K562 (cell line): ENCODE measurements around the gene MAST4. TPM values are rescaled to one million over a fixed set of nuclear protein-coding genes. Genes with fewer than 3 reads are reported as not detected.

ENCODE experiments used
- ATAC-seq: fragments of 200-7000 bp; cut with Tn5 transposase; 3 replicates; pipeline ENCODE4 v1.9.1; 2020; ENCODE audit warnings: moderate library complexity
- BruUV-seq: library from RNA; stranded (reverse); fragments of 400-500 nt; replicated peaks from 2 replicates; lab custom pipeline; 2021; lab: Mats Ljungman, UMichigan
- CTCF ChIA-PET: fragments of 300-600 bp; formaldehyde crosslinking; extraction: SDS; loops from one replicate; lab custom pipeline; 2021; ENCODE audit warnings: low intra/inter-chr PET ratio; lab: Yijun Ruan, JAX
- POLR2A ChIA-PET: fragments of 300-600, 350-650 bp; sonication (Branson Sonifier 250); formaldehyde crosslinking; extraction: SDS; loops from one replicate; lab custom pipeline; 2021; ENCODE audit warnings: antibody characterized with exemption, inconsistent platforms; lab: Yijun Ruan, JAX
- DNase-seq, 4 experiments: peaks; one replicate each; pipeline versions ENCODE4 v3.0.0 to v3.0.0-alpha.2; 2011 to 2018; ENCODE audit warnings: low spot score in 3 of 4, mixed read lengths in 3 of 4; ENCODE audit errors: extremely low read depth in 1 of 4
- FAIRE-seq: peaks from 2 replicates; lab custom pipeline; 2011; peaks lifted over from hg19 to GRCh38; lab: Jason Lieb, UNC
- H2AFZ ChIP-seq: 2 replicates; pipeline ENCODE4 v1.6.0; 2011; ENCODE audit warnings: low read depth, low read length, control low read depth, inconsistent platforms
- H3K27ac ChIP-seq: fragments of 200-600 bp; 3 replicates; pipeline ENCODE4 v1.8.0; 2011; ENCODE audit warnings: low read depth, mild to moderate bottlenecking, control low read depth, inconsistent platforms, low read length, moderate library complexity, mixed read lengths; ENCODE audit errors: extremely low read depth
- H3K27me3 ChIP-seq, 2 experiments: fragments of 300-600 bp in 1 of 2; 2 replicates in 1 of 2; 3 replicates in 1 of 2; pipeline versions ENCODE4 v1.6.0 to v1.8.0; 2011; ENCODE audit warnings: inconsistent platforms in 2 of 2, low read length in 2 of 2, mild to moderate bottlenecking in 1 of 2, mixed read lengths in 1 of 2, moderate library complexity in 1 of 2; ENCODE audit not compliant: control insufficient read depth in 2 of 2, insufficient read depth in 2 of 2
- H3K36me3 ChIP-seq: fragments of 300-600 bp; 3 replicates; pipeline ENCODE4 v1.8.0; 2011; ENCODE audit warnings: mild to moderate bottlenecking, low read length, inconsistent platforms; ENCODE audit not compliant: control insufficient read depth, insufficient read depth
- H3K4me1 ChIP-seq, 2 experiments: fragments of 200-600 bp in 1 of 2; replicated peaks in 1 of 2; 2 replicates in 1 of 2; 3 replicates in 1 of 2; pipeline versions ENCODE4 v1.5.1 to v1.8.0; 2011; ENCODE audit warnings: inconsistent platforms in 2 of 2, low read length in 2 of 2, mild to moderate bottlenecking in 1 of 2, mixed read lengths in 1 of 2, moderate library complexity in 1 of 2; ENCODE audit not compliant: control insufficient read depth in 2 of 2, insufficient read depth in 2 of 2
- H3K4me2 ChIP-seq: 2 replicates; pipeline ENCODE4 v1.6.1; 2011; ENCODE audit warnings: low read length, control low read depth, inconsistent platforms, mixed read lengths; ENCODE audit not compliant: insufficient read depth
- H3K4me3 ChIP-seq: fragments of 200-600 bp; sonication (generic), shearing (Covaris generic); 2 replicates; pipeline ENCODE4 v1.5.1; 2016; ENCODE audit warnings: control low read depth, inconsistent platforms
- H3K79me2 ChIP-seq: fragments of 200-600 bp; 3 replicates; pipeline ENCODE4 v1.8.0; 2011; ENCODE audit warnings: low read length, inconsistent platforms; ENCODE audit not compliant: control insufficient read depth, insufficient read depth
- H3K9ac ChIP-seq, 2 experiments: 2 replicates each; pipeline versions ENCODE4 v1.6.0 to v1.6.1; 2011; ENCODE audit warnings: low read depth in 2 of 2, low read length in 2 of 2, control low read depth in 1 of 2, inconsistent platforms in 1 of 2, mild to moderate bottlenecking in 1 of 2, mixed read lengths in 1 of 2; ENCODE audit not compliant: insufficient read depth in 1 of 2
- H3K9me1 ChIP-seq: one replicate; pipeline ENCODE4 v1.6.0; 2011; ENCODE audit warnings: inconsistent platforms, mild to moderate bottlenecking, low read length, moderate library complexity; ENCODE audit not compliant: control insufficient read depth, insufficient read depth
- H3K9me3 ChIP-seq: replicated peaks from 2 replicates; pipeline ENCODE4 v1.5.1; 2011; ENCODE audit warnings: low read depth, low read length, inconsistent platforms; ENCODE audit not compliant: control insufficient read depth, insufficient read depth
- H4K20me1 ChIP-seq: replicated peaks from 2 replicates; pipeline ENCODE4 v1.6.1; 2011; ENCODE audit warnings: low read length, inconsistent platforms, mixed read lengths; ENCODE audit not compliant: control insufficient read depth, insufficient read depth
- ARID1B ChIP-seq: fragments of 450-650 bp; IDR thresholded peaks from 2 replicates; pipeline ENCODE4 v1.6.1; 2016; ENCODE audit warnings: antibody characterized with exemption, mild to moderate bottlenecking, inconsistent platforms
- ESRRA ChIP-seq: fragments of 450-650 bp; IDR thresholded peaks from 2 replicates; pipeline ENCODE4 v1.6.1; 2014; ENCODE audit warnings: low read depth, mild to moderate bottlenecking, moderate library complexity, borderline replicate concordance
- KAT2B ChIP-seq: IDR thresholded peaks from one replicate; pipeline ENCODE4 v1.6.1; 2012; ENCODE audit warnings: low read depth, mild to moderate bottlenecking, control low read depth, inconsistent platforms, low read length, moderate library complexity
- MEF2D ChIP-seq: conservative IDR thresholded peaks from 2 replicates; pipeline ENCODE4 v1.6.1; 2016; ENCODE audit warnings: low read depth, missing genetic modification characterization, missing compliant biosample characterization
- PHF20 ChIP-seq: fragments of 450-650 bp; IDR thresholded peaks from 2 replicates; pipeline ENCODE4 v1.6.1; 2018; ENCODE audit not compliant: partially characterized antibody
- PRPF4 ChIP-seq: fragments of 200-400 bp; formaldehyde crosslinking; IDR thresholded peaks from one replicate; pipeline ENCODE4 v1.6.1; 2017; ENCODE audit warnings: low read length, low read depth, mild to moderate bottlenecking; ENCODE audit not compliant: insufficient read depth, poor library complexity, severe bottlenecking
- RBFOX2 ChIP-seq: fragments of 200-400 bp; formaldehyde crosslinking; IDR thresholded peaks from 2 replicates; pipeline ENCODE4 v1.6.1; 2017; ENCODE audit warnings: low read depth, mild to moderate bottlenecking, low read length, moderate library complexity
- SUPT5H ChIP-seq: fragments of 450-650 bp; IDR thresholded peaks from 2 replicates; pipeline ENCODE4 v1.6.1; 2016
- USF2 ChIP-seq: sonication (generic); formaldehyde crosslinking; IDR thresholded peaks from 2 replicates; pipeline ENCODE4 v1.5.0; 2020; ENCODE audit warnings: missing genetic modification reagents
- WGBS: fragments of 100-300 bp; shearing (Covaris generic); methylation state at CpG from one replicate; pipeline ENCODE4 v1.1.6; 2016; ENCODE audit warnings: low coverage, mixed read lengths; ENCODE audit not compliant: insufficient coverage; ENCODE audit errors: missing lambda C conversion rate; 5-methylcytosine and 5-hydroxymethylcytosine counted together
- in situ Hi-C: fragments of 300-500 bp; cut with MboI; formaldehyde crosslinking; loops from 4 replicates; pipeline ENCODE4 v1.15.0; 2018; ENCODE audit warnings: inconsistent platforms, mixed read lengths
- intact Hi-C: fragments of 100-400 bp; cut with micrococcal nuclease; formaldehyde crosslinking; loops from 2 replicates; pipeline ENCODE4 v1.14.2; 2022
- polyA plus RNA-seq, 8 experiments: library from polyadenylated mRNA; depleted of rRNA in 4 of 8; stranded (reverse) in 5 of 8; unstranded in 3 of 8; fragments of >200 nt; fragmentation: Nextera tagmentation in 2 of 8; fragmentation: Illumina TruSeq in 1 of 8; extraction: Ambion mirVana in 2 of 8; extraction: Trizol in 1 of 8; gene quantifications; 2 replicates each; pipeline versions ENCODE4 v1.2.1 to v1.2.3, GENCODE V29; 2011 to 2014; ENCODE audit warnings: inconsistent platforms in 1 of 8, missing spikeins in 1 of 8
- total RNA-seq, 7 experiments: library from RNA; depleted of rRNA in 6 of 7; stranded (reverse); fragments of >200 nt in 6 of 7; fragmentation: Illumina TruSeq in 2 of 7; extraction: Trizol in 2 of 7; gene quantifications; 2 replicates each; pipeline versions ENCODE4 v1.2.1 to v1.2.3, GENCODE V29; 2011 to 2021; ENCODE audit warnings: low replicate concordance in 1 of 7
- TF ChIP-seq, protein P1 (sequence below): fragments of 250-450 bp; sonication (Bioruptor Pico); IDR thresholded peaks from 2 replicates; pipeline ENCODE4 v1.4.0; 2020; ENCODE audit warnings: borderline replicate concordance
- TF ChIP-seq, protein P2 (sequence below), 3 experiments: fragments of 200-800 bp in 1 of 3; fragments of 250-450 bp in 1 of 3; fragments of 450-650 bp in 1 of 3; sonication (Bioruptor Pico) in 1 of 3; sonication (Bioruptor generic) in 1 of 3; formaldehyde crosslinking in 1 of 3; IDR thresholded peaks; 2 replicates each; pipeline versions ENCODE4 v1.6.1 to v1.8.0; 2016 to 2022; ENCODE audit warnings: mild to moderate bottlenecking in 2 of 3, missing genetic modification characterization in 2 of 3, missing compliant biosample characterization in 1 of 3, moderate library complexity in 1 of 3
- TF ChIP-seq, protein P3 (sequence below): fragments of 250-450 bp; sonication (Bioruptor Pico); IDR thresholded peaks from 2 replicates; pipeline ENCODE4 v1.9.0; 2021; ENCODE audit warnings: mild to moderate bottlenecking, inconsistent platforms

The MAST4 gene
- total and polyA plus RNA-seq, 9 of the 15 experiments (the other 6 are each of a cell fraction or from before 2014, with no cell fraction given), result 0.88 to 10.1 (median 5.2) TPM

DNA sequence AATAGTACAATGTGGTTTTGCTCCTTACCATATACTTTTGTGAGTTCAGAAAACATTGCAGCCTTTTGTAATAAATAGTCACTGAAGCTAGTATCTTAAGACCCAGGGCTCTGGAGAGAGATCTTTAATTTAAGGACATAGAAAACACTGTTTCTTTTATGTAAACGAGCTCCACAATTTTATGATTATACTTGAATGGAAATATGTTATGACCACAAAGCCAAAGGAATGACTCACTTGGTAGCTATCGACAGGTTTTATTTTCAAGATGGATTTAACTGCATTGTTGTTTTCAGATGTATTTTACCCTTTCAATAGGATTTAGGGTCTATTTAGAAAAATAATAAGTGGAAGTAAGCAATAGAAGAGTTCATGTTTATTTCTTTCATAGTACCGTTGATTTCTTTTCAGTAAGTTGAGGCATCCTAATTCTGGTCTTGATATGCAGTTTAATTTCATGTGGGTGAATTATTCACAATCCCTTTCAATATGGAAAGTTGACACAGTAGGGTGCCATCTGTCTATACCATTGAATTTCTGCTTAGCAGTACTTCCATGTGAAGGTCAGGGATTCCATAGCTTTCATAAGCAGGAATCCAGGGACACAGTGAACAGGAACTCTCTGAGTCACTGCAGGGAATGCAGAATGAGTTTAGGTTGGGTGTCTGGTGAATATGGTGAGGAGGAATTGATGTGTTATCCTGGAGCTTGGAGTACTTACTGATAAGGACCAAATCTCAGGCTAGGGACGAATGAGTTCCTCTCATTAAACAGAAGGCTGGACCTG, 442.8 kb downstream of the MAST4 start:
- WGBS, result 43% methylated on average over 4 of the region's 4 CpGs
- Histone ChIP-seq H3K9ac (no peak overlapping the region), H3K79me2 (0 out of 3 replicates have a peak, but pooled peaks cover 3% of the 10 kb centered on the region), H4K20me1 (peaks cover 9% of the 10 kb centered on the region; the same call in 1 of the 2 replicates), H3K36me3 (no peaks in the 10 kb centered on the region), H3K27ac (no peak overlapping the region), H3K4me1 (peaks cover 0 to 4% of the 10 kb centered on the region in 2 experiments; a peak in 2 of 5 replicates), H3K27me3 (no peaks in the 10 kb centered on the region), H3K9me1 (no peaks in the 10 kb centered on the region), H3K4me2 (no peak overlapping the region), H2AFZ (no peak overlapping the region), H3K4me3 (no peak overlapping the region), H3K9me3 (no peaks in the 10 kb centered on the region)
- BruUV-seq, result no TSS peak
- in situ Hi-C loops (no loop called here), intact Hi-C loops (no loop called here)
- POLR2A ChIA-PET, result interaction anchor here (0.6 to 1.5 kb wide), 3 partner anchors 9 to 23 kb away, joined by 3 to 5 read pairs (median 4); no protein-coding TSS in a partner anchor
- CTCF ChIA-PET, result no interaction called here
- FAIRE-seq (no peak), ATAC-seq (no peak), DNase-seq (no peak)
- no peak for TF ChIP-seq ARID1B
- TF ChIP-seq PHF20, result no peak
- TF ChIP-seq MEF2D (tag), result no peak
- TF ChIP-seq, protein P1, sequence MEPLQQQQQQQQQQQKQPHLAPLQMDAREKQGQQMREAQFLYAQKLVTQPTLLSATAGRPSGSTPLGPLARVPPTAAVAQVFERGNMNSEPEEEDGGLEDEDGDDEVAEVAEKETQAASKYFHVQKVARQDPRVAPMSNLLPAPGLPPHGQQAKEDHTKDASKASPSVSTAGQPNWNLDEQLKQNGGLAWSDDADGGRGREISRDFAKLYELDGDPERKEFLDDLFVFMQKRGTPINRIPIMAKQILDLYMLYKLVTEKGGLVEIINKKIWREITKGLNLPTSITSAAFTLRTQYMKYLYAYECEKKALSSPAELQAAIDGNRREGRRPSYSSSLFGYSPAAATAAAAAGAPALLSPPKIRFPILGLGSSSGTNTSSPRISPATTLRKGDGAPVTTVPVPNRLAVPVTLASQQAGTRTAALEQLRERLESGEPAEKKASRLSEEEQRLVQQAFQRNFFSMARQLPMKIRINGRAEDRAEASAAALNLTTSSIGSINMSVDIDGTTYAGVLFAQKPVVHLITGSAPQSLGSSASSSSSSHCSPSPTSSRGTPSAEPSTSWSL, result no peak
- TF ChIP-seq, protein P2, sequence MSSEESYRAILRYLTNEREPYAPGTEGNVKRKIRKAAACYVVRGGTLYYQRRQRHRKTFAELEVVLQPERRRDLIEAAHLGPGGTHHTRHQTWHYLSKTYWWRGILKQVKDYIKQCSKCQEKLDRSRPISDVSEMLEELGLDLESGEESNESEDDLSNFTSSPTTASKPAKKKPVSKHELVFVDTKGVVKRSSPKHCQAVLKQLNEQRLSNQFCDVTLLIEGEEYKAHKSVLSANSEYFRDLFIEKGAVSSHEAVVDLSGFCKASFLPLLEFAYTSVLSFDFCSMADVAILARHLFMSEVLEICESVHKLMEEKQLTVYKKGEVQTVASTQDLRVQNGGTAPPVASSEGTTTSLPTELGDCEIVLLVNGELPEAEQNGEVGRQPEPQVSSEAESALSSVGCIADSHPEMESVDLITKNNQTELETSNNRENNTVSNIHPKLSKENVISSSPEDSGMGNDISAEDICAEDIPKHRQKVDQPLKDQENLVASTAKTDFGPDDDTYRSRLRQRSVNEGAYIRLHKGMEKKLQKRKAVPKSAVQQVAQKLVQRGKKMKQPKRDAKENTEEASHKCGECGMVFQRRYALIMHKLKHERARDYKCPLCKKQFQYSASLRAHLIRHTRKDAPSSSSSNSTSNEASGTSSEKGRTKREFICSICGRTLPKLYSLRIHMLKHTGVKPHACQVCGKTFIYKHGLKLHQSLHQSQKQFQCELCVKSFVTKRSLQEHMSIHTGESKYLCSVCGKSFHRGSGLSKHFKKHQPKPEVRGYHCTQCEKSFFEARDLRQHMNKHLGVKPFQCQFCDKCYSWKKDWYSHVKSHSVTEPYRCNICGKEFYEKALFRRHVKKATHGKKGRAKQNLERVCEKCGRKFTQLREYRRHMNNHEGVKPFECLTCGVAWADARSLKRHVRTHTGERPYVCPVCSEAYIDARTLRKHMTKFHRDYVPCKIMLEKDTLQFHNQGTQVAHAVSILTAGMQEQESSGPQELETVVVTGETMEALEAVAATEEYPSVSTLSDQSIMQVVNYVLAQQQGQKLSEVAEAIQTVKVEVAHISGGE (CRISPR knock-in tag; IDR thresholded peaks at IDR 0.05), result no peak
- TF ChIP-seq KAT2B, result no peak
- no peak for TF ChIP-seq USF2 (CRISPR knock-in tag)
- TF ChIP-seq SUPT5H, result no peak
- TF ChIP-seq, protein P3, sequence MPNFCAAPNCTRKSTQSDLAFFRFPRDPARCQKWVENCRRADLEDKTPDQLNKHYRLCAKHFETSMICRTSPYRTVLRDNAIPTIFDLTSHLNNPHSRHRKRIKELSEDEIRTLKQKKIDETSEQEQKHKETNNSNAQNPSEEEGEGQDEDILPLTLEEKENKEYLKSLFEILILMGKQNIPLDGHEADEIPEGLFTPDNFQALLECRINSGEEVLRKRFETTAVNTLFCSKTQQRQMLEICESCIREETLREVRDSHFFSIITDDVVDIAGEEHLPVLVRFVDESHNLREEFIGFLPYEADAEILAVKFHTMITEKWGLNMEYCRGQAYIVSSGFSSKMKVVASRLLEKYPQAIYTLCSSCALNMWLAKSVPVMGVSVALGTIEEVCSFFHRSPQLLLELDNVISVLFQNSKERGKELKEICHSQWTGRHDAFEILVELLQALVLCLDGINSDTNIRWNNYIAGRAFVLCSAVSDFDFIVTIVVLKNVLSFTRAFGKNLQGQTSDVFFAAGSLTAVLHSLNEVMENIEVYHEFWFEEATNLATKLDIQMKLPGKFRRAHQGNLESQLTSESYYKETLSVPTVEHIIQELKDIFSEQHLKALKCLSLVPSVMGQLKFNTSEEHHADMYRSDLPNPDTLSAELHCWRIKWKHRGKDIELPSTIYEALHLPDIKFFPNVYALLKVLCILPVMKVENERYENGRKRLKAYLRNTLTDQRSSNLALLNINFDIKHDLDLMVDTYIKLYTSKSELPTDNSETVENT (CRISPR knock-in tag), result no peak
- no peak for TF ChIP-seq PRPF4
- TF ChIP-seq RBFOX2, result no peak
- TF ChIP-seq ESRRA, result no peak
